Testis (tissue), 5 donors: ENCODE data around the gene MXRA8. TPM values are rescaled to one million over a fixed set of nuclear protein-coding genes. Genes with fewer than 3 reads are reported as not detected.

ENCODE experiments used
- DNase-seq: peaks from one replicate; pipeline ENCODE4 v3.0.0-alpha.2; 2019
- H3K27ac ChIP-seq, 2 donors: fragments of 200-600 bp; sonication (generic); one replicate each; pipeline ENCODE4 v1.5.1; 2019
- H3K27me3 ChIP-seq: fragments of 200-600 bp; sonication (generic); one replicate; pipeline ENCODE4 v1.5.1; 2019
- H3K36me3 ChIP-seq: fragments of 200-600 bp; sonication (generic); one replicate; pipeline ENCODE4 v1.5.1; 2017; ENCODE audit warnings: low read depth; ENCODE audit errors: missing control alignments
- H3K4me1 ChIP-seq: fragments of 200-600 bp; sonication (generic); one replicate; pipeline ENCODE4 v1.5.1; 2019
- H3K4me3 ChIP-seq, 2 donors: fragments of 200-600 bp; sonication (generic); one replicate each; pipeline ENCODE4 v1.5.1; 2017 to 2019
- H3K9me3 ChIP-seq: fragments of 200-600 bp; sonication (generic); one replicate; pipeline ENCODE4 v1.5.1; 2017
- CTCF ChIP-seq, 3 experiments: fragments of 450-650 bp in 2 of 3; fragments of 200-600 bp in 1 of 3; sonication (generic) in 1 of 3; IDR thresholded peaks; one replicate each; pipeline ENCODE4 v1.5.1; 2016 to 2019; ENCODE audit warnings: antibody characterized with exemption in 3 of 3, mild to moderate bottlenecking in 2 of 3, moderate library complexity in 1 of 3
- POLR2A ChIP-seq: fragments of 450-650 bp; IDR thresholded peaks from one replicate; pipeline ENCODE4 v1.6.1; 2017; ENCODE audit warnings: antibody characterized with exemption, mild to moderate bottlenecking, moderate library complexity
- WGBS, 2 donors: methylation state at CpG; one replicate each; pipeline ENCODE4 v1.1.5; 2018; 5-methylcytosine and 5-hydroxymethylcytosine counted together
- intact Hi-C: fragments of 100-400 bp; cut with DNase I; formaldehyde crosslinking; loops from one replicate; pipeline ENCODE4 v1.15.1; 2023; ENCODE audit warnings: low total_unique reads
- long read RNA-seq, 2 donors: transcript quantifications; one replicate each; lab custom pipeline, GENCODE V29; 2026
- polyA plus RNA-seq: library from polyadenylated mRNA; stranded (reverse); fragments of 350-450 nt; fragmentation: Illumina TruSeq; extraction: RNeasy Lipid Tissue Mini Kit (QIAGEN cat#74804); gene quantifications from one replicate; pipeline ENCODE4 v1.2.3, GENCODE V29; 2014; ENCODE audit warnings: low read depth, low replicate concordance; ENCODE audit not compliant: insufficient read depth
- total RNA-seq, 2 donors: library from RNA; depleted of rRNA; stranded (reverse); fragments of >200 nt; gene quantifications; one replicate each; pipeline ENCODE4 v1.2.3, GENCODE V29; 2016

Gene MXRA8
- total RNA-seq (100 to 1,000 TPM in 1 of 2 donors, 10 to 100 TPM in 1; 60.2 to 102 TPM), polyA plus RNA-seq (63.3 TPM)
- long read RNA-seq, donor 1, transcript MXRA8-201 (10 exons, 2,273 nt) = major isoform, 16 of 17 reads
- long read RNA-seq, donor 1, partial matches to known transcripts = 0 of 17 reads
- long read RNA-seq, donor 1, other reads (novel, unspliced or antisense) = 0 of 17 reads
- long read RNA-seq, donor 2, transcript MXRA8-201 (10 exons, 2,273 nt) = major isoform, 9 of 9 reads
- long read RNA-seq, donor 2, partial matches to known transcripts = 0 of 9 reads
- long read RNA-seq, donor 2, other reads (novel, unspliced or antisense) = 0 of 9 reads

- Histone ChIP-seq H3K36me3 (no peaks in the 10 kb centered on the region), H3K27ac (peak within 1 kb of the TSS; percentile 86 to 90), H3K27me3 (no peaks in the 10 kb centered on the region), H3K4me3 (peak within 1 kb of the TSS; percentile 56 to 69), H3K4me1 (peaks cover 44% of the 10 kb centered on the region), H3K9me3 (no peaks in the 10 kb centered on the region)
- DNase-seq = peak; percentile 80
- TF ChIP-seq POLR2A = no peak
- TF ChIP-seq CTCF (IDR thresholded peaks at IDR 0.05) = no peak
- intact Hi-C loops = no loop called here
- 33 to 51% methylated on average over 11 to 24 of the region's 29 CpGs for WGBS, 2 donors
Observed at GRCh38 chr1:1358433-1359271, at the start of gene MXRA8. MXRA8 (minus strand) TSS chr1:1358555; CDS start chr1:1358504, 51 bp downstream.

- H3K36me3 ChIP-seq = no peaks in the 10 kb centered on the region
- DNase-seq = no peak
- 8 to 10% methylated on average over 36 to 40 of the region's 41 CpGs for WGBS, 2 donors
- peak overlapping the region; percentile 95 to 98 for H3K4me3 ChIP-seq
- H3K27ac ChIP-seq = peak overlapping the region; percentile 74 to 86
- H3K9me3 ChIP-seq = no peaks in the 10 kb centered on the region
- TF ChIP-seq CTCF (IDR thresholded peaks at IDR 0.05) (no peak), POLR2A (no peak)
- intact Hi-C loops = no loop called here
- no peaks in the 10 kb centered on the region for H3K27me3 ChIP-seq
- H3K4me1 ChIP-seq = peaks cover 14% of the 10 kb centered on the region
Observed at GRCh38 chr1:1407636-1408318, 49.4 kb upstream of the MXRA8 start.

GRCh38 chr1:1406821-1407635, 48.7 kb upstream of the MXRA8 start, which contains the start of gene MRPL20:
MRPL20 (minus strand) TSS chr1:1407293; CDS start chr1:1407217, 76 bp downstream.
- peak; percentile 96 for DNase-seq
- intact Hi-C loops = no loop called here
- Histone ChIP-seq H3K4me1 (peaks cover 14% of the 10 kb centered on the region), H3K36me3 (no peaks in the 10 kb centered on the region), H3K9me3 (no peaks in the 10 kb centered on the region), H3K27me3 (no peaks in the 10 kb centered on the region), H3K4me3 (peak within 1 kb of the TSS; percentile 95 to 98), H3K27ac (peak within 1 kb of the TSS; percentile 74 to 86)
- TF ChIP-seq POLR2A = no peak
- no peak for TF ChIP-seq CTCF (IDR thresholded peaks at IDR 0.05)
- 0 to 2% methylated on average over 28 to 97 of the region's 98 CpGs for WGBS, 2 donors

- H3K4me3 ChIP-seq = peak overlapping the region; percentile 95 to 98
- intact Hi-C loops = no loop called here
- H3K27me3 ChIP-seq = no peaks in the 10 kb centered on the region
- no peak for TF ChIP-seq CTCF (IDR thresholded peaks at IDR 0.05)
- TF ChIP-seq POLR2A = no peak
- DNase-seq = no peak
- H3K4me1 ChIP-seq = peaks cover 14% of the 10 kb centered on the region
- no peaks in the 10 kb centered on the region for H3K36me3 ChIP-seq
- peak overlapping the region; percentile 74 to 86 for H3K27ac ChIP-seq
- 19 to 31% methylated on average over 42 to 43 of the region's 43 CpGs for WGBS, 2 donors
- H3K9me3 ChIP-seq = no peaks in the 10 kb centered on the region
Observed at GRCh38 chr1:1406101-1406820, 47.9 kb upstream of the MXRA8 start.
